HG03521 (cell line): ENCODE results near the gene PRKCA.

ENCODE experiments used
- ATAC-seq: cut with Tn5 transposase; IDR thresholded peaks from one replicate; pipeline ENCODE4 v1.9.1; 2021; ENCODE audit warnings: mild to moderate bottlenecking, moderate library complexity; ENCODE audit not compliant: unreplicated experiment

Gene PRKCA

DNA sequence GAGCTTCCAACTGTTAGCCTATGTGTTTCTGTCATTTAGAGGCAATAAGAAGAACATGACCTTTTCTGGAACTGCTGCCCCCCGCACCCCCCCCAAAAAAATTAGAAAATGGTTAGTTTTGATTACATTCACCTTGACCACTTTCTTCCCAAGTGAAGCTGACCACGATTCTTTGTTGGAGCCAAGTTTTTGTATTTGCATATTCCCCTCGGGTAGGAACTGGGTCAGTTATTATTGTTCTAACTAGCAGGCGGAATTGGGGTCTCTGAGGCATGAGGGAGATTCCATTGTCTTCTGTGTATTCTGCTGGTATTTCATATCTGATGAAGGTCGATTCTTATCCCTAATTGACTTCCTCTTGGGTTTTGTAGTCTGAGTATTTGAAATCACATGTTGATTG lies 231.6 kb downstream of the PRKCA start:
- no peak for ATAC-seq

DNA sequence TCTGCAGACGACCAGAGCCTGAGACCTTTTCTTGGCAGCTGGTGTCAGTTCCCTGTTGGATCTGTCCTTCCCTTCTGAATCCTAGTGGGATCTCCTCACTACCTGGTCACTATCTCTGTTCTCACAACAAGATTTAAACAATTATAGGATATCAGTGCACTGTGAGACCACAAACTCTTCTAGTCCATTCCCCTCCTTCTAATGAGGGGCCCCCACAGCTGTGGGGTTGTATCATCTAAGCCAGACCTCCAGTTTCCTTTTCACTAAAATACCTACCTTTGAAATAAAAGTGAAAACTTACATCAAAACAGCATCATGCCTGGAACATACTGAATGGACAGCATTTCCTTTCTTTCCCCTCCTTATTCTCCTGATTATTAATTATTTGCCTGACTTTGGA lies 233.2 kb downstream of the PRKCA start:
- no peak for ATAC-seq

DNA sequence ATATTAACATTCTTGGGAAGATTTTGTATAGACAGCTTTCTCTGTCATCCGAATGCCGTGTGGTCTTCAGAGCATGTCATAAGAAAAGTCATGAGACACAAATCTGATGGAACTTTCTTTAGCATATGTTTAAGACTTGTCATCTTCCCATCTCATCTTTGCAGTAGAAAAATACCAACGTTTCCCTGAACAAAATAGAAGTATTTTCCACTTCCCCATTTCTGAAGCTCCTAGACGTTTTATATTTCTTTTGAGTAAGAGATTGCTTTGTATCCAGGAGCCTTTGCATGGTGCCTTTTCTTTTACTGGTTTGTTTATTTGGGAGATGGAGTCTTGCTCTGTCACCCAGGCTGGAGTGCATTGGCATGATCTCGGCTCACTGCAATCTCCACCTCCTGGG lies 235.1 kb downstream of the PRKCA start:
- ATAC-seq = no peak

DNA sequence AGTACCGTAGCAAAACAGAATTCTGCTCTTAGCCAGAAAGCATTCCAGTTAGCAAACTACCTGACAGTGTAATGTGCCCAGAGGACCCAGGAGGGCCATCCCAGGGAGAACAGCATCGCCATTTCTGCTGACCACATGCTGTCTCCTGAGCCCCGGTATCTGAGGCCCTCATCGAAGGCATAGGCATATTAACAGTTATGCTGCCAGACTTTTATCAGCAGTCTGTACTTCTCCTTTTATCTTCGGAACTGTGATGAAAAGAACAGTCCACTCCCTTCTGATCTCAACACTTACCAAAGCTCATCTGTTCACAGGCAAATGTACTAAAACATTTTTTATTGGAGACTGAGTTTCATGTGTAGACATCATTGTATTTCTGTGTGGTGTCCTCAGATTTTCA lies 236.4 kb downstream of the PRKCA start:
- no peak for ATAC-seq

DNA sequence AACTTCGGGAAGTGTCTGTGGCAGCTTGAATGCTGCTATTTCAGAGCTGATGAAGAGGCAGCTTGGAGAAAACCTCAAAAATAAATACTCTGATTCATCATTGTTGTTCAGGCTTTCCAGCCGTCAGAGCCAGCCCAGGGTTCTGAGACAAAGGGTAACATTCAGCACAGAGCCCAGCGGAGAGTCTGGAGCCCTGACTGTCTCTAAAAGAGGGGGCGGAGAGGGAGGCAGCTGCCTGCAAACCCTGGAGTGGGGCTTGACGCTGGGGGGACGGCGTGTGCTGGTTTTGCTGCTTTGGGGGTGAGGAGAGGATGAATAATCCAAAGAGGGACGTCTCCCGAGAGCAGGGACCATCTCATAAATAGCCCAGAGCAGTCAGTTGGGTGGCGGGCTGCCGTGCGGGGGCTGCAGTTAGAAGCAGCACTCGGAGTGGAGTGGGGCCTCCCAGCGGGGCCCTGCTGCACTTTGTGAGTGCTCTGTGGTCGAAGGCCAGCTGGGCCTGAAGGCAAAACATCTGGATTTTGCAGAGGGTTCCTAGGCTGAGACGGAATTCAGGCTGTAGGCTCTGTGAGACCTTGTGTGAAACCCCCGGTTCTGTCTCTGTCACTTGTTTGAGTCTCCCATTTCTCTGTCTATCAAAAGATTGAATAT lies 237.8 kb downstream of the PRKCA start:
- no peak for ATAC-seq

DNA sequence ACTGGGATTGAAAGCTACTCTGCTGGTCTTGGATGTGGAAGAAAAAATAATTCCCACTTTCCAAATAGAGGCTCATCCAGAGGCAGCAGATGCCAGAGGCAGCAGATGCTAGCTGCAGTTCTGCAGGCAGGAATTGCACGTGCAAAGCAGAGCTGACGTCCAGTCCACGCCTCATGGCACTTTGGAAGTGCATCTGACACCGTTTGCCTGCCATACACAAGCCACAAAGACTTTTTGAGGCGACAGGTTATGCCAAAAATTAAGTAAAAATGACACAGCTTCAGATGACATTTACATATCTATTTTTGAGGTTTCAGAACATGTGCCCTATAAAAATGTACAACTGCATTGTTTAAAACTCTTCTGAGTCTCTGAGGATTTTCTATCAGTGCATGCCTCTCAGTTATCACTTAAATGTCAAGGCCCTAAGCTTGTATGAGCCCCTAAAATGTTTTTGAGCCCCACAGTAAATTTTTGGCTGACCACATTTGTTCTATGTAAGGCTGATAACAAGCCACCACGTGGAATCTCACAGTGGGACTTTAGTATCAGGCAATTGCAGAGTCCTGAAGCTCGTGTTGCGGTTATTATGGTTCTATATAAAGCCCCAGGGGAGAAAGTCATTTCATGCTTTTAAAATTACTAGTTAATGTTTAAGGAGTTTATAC lies 239.2 kb downstream of the PRKCA start:
- ATAC-seq = peak; percentile 45

DNA sequence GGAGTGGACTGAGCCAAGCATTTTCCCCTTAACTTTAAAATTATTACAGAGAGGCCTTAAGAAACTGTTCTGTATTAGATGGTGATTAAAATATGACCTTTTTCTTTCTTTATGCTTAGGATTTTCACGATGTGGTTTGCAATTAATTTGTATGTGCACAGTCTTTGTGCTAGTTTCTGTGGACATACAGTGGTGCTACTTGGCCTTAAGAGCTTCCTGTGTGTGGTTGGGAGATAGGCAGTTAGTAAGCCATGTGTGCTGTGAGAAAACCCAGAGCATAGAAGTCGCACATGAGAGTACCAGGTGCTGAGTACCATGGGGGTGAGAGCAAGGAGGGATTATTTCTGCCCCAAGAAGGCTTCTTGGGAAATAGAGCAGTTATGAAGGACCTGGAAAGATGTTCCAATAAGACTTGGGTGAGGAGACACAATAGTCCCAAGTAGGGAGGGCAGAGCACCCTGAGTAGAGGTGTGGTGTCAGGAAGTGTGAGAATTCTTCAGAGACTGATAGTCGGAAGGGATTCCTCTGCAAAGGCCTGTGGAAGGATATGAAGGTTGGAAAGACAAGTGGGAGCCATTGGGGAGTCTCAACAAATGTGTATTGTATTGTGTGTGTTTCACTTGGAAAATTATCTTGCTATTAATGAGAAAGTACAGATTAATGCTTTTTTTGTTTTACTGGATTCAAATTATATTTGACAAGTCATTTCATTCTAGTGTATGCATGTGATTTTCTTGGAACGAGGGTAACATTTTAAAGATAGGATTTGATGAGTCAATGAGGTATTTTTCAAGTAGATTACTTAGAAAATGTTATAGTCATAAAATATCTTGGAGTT lies 239.9 kb downstream of the PRKCA start:
- peak; percentile 92 for ATAC-seq

DNA sequence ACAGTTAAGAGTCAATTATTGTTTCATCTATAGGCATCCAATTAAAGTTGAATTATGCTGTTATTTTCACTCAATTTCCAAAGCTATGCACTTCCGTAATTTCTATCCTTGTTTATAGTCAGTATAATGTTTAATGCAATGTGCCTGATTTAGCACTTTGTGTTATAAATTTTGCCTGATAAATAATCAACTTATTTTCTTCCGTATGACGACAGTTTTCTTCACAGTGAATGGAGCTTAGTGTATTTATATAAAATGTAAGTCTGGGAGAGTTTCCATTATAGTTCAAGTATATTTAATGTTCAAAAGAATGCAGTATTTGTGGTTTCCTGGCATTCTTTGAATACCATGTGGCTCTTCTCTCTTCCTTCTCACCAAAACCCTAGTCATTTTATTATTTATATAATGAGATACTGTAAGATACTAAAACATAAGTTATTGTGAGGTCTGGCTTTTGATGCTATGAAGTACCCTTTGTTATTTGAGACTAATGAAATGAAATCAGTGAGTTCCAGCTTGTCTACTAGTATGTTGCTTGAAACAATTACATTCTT lies 240.6 kb downstream of the PRKCA start:
- ATAC-seq = no peak

DNA sequence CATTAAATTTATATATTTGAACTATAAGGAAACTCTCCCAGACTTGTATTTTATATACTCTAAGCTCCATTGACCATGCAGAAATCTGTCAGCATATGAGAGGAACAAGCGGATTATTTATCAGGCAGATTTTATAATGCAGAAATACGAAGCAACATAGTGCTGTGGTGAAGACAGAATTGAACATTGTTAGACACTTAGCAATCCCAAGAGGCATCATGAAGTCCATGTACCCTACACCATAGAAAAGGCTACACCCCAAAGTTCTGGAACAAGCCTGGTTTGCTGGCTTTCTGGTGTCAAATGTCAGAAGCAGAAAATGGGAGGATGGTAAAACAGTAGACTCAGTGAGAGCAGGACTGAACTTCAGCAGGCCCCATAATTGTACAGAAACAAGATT lies 241.1 kb downstream of the PRKCA start:
- no peak for ATAC-seq

DNA sequence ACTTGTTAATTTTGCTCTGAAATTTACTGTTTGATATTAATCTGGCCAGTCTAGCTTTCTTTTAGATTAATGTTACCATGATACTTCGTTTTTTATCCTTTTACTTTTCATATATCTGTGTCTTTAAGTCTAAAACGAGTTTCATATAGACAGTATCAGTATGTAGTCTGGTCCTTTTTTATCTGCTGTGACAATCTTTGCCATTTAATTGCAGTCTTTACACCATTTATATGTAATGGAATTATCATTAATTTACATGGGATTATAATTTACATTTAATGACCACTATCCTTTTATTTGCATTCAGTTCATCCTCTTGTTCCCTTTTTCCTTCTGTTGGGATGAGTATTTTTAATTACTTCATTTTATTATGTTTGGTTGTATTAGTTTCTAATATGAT lies 243.5 kb downstream of the PRKCA start:
- ATAC-seq = no peak

DNA sequence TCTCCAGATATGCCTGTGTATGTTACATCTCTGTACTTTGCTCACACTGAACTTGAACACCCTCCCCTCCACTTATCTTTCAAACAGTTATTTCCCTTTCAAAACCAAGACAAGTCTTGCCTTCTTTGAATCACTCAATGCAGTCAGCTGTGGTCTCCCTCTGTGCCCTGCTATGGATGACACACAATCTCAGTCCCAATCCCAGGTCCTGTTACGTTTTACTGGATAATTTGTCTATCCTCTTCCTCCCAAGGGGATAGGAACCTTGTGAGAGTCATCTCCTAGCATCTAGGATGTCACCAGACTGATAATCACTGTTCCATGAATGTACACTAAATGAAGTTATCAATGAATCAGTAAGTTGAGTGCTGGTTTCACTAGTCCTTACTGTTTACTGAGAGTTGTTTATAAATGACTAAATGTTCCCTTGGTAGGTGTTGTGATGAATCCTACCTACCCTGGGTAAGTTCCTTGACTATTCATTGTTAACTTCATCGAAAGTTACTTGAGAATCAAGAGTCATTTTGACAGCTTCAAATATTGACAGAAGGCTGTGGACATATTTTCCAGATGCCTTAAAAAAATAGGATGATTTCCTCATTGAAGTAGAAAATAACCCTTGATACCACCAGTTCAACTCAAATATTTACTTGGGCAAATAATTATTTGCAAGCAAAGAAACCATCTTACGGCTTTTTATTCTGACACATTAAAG lies 244.9 kb downstream of the PRKCA start:
- ATAC-seq = no peak

DNA sequence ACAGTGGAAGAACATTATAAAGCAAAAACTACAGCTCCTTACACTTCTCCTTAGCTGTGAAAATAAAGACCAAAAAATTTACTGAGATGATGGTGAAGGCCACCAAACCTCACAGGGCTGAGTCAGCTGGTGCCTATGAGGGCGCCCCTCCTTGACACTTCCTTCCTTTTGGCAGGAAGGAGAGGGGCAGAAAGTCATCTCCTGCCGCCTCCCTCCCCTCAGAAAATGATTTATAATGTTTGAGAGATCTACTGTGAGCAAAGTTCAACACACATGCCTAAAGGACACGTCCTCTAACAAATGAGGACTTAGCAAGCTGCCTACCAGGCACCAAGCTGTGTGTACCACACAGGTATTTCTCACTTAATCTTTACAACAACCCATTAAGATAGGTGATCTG lies 245.7 kb downstream of the PRKCA start:
- no peak for ATAC-seq

DNA sequence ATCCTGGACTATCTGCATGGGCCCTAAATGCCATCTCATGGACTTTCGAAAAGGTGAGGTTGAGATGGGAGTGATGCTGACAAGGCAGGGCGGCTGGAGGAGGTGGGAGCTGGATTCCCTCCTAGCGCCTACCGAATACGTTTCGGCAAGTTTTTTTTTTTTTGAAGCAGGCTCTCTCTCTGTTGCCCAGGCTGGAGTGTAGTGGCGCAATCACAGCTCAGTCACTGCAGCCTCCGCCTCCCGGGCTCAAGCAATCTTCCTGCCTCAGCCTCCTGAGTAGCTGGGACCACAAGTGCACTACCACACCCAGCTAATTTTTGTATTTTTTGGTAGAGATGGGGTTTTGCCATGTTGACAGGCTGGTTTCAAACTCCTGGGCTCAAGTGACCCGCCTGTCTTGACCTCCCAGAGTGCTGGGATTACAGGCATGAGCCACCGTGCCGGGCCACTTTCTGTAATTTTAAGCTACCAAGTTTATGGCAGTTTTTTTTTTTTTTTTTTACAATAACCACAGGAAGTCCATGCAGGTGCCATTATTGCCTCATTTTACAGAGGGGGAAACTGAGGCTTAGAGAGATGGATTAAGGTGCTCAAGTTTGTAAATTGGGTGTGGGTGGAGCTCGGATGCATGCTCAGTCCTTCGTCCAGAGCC lies 246.4 kb downstream of the PRKCA start:
- no peak for ATAC-seq

DNA sequence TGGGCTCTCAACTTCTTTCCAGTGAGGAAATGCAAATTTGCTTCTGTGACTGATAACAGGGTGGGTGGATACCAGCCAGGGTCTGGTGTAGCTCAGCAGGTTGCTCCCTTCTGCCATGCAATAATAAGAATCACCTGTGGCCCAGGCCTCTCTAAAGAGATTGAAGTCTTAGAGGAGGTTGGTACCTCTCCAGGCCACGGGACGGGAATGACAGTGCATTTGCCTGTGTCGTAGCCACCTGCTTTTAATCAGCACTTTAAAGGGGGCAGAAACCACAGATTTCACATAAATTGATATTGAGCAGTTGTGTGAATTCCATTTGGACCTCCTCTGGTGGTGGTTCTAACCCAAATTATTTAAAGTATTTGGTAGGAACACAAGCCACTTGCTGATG lies 246.9 kb downstream of the PRKCA start:
- no peak for ATAC-seq

DNA sequence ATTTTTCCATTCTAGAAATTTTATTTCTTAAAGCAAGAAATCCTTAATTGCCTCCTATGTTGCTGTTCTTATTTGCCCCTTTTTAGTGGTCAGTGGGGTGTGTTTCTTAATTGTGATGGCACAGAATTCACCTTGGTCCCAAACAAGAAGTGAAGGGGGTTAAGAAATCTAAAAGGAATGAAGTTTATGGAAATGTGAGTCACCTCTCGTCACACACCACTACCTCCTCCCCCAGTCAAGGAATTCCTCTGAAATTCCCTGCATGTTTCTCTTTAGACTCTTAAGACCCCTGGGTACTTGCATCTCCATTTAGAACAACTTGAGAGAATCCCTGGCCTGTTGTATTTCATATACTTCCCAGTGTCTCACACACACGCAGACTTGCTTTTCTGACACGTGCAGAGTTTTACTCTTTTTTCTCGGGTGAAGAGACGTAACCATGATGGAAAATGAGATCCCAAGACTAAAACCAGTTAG lies 247.4 kb downstream of the PRKCA start:
- ATAC-seq = no peak

DNA sequence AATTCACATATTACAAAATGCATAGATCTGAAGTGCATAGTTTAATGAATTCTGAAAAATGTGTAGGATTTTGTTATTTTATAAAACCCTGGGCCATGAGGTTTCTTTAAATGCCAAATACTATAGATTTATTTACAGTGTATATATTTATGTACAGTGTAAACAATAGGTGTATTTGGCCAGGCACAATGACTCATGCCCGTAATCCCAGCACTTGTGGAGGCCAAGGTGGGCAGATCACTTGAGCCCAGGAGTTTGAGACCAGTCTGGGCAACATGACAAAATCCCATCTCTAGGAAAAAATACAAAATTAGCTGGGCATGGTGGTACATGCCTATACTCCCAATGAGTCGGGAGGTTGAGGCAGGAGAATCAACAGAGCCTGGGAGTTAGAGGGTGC lies 249.4 kb downstream of the PRKCA start:
- no peak for ATAC-seq

DNA sequence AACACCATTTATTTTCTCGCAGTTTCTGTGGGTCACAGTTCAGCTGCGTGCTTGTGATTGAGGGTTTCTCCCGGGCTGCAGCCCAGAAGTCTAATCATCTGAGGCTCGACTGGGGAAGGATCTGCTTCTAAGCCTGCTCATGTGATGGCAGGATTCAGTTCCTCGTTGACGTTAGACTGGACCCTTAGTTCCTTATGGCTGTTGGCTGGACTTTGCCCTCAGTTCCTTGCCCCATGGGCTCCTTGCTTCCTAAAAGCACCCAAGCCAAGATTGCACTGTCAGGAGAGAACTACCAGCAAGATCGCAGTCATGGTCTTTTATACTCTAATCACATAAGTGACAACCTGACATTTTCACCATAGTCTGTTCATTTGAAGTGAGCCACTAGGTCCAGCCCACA lies 250.0 kb downstream of the PRKCA start:
- no peak for ATAC-seq

DNA sequence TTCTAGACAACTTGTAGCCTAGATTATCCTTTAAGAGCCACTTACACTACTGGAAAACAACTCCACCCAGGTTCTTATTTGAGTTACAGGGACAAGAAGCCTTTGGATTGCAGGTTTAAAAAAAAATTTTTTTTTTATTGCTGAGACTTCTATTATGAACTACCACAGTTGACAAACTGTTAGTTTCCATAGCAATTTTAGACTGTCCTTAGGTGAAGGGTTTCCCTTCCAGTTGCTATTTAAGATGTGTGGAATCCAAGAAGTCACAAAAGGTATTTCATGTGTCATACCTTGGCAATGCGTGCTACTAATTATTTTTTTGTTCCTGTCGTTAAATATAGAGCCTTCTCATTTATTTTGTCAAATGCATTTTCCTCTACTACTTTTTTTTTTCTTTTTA lies 253.2 kb downstream of the PRKCA start:
- no peak for ATAC-seq

DNA sequence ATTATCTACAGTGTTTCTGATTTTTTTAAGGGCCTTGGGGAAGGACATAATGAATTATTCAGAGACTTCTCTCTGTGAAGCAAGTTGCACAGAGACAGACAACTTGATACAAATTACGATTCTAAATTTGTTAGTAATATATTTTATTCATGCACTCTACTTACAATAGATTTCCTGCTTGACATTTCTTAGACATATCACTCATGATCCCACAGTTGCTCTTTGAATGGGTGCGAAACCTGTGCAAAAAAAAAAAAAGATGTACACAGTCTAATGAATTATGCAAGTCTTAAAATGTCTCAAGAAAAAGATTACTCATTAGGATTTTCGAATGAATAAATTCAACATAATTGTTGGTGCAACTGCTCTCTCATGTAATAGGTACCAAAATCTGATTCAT lies 254.8 kb downstream of the PRKCA start:
- no peak for ATAC-seq

DNA sequence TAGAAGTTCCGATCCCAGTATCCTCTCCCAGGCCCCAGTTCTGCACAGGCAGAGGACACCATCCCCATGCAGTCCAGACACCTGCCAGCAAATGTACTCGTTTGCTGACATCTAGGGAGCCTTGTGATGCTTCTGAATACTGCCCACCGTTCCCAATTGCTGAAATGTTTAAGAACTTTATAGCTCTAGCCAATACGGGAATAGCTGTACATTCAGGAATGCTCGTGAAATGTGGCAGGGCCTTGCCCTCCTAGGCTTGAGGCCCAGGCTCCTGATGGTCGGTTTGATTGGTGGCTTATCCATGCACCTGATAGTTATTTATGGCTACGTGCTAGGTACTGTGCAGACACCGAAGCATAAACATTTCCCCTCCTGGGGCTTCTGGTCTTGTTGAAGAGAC lies 255.5 kb downstream of the PRKCA start:
- no peak for ATAC-seq

DNA sequence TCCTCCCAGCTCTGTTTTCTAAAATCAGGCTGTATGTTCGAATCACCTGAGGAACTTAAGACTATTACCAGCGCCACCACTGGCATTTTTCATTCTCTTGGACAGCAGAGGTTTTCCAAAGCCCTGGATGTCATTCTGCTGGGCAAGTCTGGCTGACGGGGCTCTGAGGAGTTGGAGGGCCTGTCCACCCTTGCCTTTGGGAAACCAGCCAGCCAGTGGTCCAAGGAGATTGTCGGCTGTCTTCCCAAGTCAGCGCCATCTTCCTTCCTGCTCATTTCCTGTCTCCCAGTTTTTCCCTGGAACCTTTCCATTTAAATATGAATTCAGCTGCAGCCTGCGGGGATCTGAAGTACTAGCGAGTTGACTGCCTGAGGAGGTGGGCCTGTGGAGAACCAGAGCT lies 258.3 kb downstream of the PRKCA start:
- ATAC-seq = no peak
